HG03060 (cell line): Measurements from ENCODE around the gene TMPRSS7.

Source experiments
- ATAC-seq: cut with Tn5 transposase; IDR thresholded peaks from one replicate; pipeline ENCODE4 v1.9.1; 2021; ENCODE audit warnings: low read depth, moderate number of reproducible peaks; ENCODE audit not compliant: unreplicated experiment

TMPRSS7 gene

GRCh38 chr3:112034436-112034835 is at the start of gene TMPRSS7:
Gene TMPRSS7, plus strand, starts transcription at chr3:112034736. Its CDS starts 110 bp downstream, at chr3:112034846.
- no peak for ATAC-seq

DNA sequence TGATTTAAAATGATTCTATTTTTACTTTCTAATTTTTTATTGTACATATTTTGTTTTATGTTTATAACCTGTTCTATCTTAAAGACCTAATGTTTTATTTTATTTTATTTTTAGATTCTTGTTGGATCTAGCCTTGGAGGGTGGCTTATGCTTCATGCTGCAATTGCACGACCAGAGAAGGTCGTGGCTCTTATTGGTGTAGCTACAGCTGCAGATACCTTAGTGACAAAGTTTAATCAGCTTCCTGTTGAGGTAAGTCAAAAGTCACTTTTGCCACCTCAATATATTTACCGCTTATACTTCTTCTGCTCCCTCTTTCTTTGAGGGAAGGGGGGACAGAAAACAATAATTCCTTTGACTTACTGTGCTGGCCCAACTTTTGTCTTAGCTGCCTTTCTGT is 47.7 kb upstream of the TMPRSS7 start:
- no peak for ATAC-seq

GRCh38 chr3:111989061-111989678 is 45.4 kb upstream of the TMPRSS7 start:
- peak; percentile 86 for ATAC-seq

GRCh38 chr3:111993038-111993437 is 41.5 kb upstream of the TMPRSS7 start:
- ATAC-seq = no peak

DNA sequence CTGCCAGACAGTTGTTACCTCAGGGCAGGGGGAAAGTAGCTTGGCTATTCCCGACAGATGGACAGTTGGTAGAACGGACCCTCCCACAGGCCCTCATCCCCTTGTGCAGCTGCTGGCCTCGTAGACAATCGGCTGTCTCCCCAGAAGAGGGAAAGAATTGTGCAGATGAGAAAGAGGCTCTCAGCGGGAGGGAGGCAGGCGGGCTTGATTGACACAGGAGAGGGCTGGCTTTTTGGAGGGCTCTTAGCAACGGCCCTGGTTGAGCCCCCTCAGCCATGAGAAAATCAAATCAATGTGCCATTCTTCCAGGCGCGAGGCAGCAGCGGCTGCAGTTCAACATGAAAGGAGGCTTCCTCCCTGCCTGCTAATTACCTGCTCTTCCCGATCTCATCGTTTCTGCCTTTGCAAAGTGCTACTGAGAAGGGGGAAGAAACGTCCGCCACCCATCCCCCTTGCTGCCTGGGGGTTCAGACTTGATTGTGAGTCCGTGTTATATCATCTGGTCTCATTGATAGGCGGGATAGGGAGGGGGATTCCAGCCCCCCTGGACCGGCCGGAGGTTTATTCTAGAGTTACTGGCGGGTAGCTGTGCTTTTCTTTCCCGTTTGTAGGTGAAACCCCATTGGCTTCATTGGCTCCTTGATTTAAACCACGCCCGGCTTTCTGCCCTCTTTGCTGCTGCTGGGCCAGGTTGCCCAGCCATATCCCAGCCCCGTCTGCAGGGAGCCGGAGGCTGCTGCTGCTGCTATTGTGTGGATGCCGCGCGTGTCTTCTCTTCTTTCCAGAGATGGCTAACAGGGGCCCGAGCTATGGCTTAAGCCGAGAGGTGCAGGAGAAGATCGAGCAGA is 35.7 kb upstream of the TMPRSS7 start, which contains the start of gene TAGLN3:
TAGLN3 (plus strand) TSS at position 287 of the 848 bp plus-strand sequence; CDS start at position 788, 501 bp downstream.
- no peak for ATAC-seq

- ATAC-seq = no peak
Observed at GRCh38 chr3:111999484-112000324, 34.8 kb upstream of the TMPRSS7 start.

DNA sequence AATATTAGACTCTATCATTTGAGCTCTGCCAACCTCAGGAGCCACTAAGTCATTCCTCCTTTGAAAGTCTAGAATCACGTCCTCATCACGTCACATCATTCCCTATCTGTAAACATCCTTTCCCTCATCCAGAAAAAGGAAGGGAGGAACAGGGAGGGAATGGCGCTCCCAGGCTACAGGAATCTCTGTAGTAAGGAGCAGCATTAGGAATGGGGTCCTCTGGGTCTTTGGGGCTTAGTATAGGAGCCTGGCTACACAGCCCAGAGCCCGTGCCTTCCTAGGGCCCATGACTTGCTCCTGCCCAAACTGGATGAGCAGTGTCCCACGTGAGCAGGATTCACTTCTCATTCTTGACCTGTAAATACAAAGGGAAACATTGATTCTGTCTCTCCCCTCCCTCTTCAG is 34.2 kb upstream of the TMPRSS7 start:
- no peak for ATAC-seq

- ATAC-seq = no peak
Observed at GRCh38 chr3:112000966-112001365, 33.6 kb upstream of the TMPRSS7 start.

DNA sequence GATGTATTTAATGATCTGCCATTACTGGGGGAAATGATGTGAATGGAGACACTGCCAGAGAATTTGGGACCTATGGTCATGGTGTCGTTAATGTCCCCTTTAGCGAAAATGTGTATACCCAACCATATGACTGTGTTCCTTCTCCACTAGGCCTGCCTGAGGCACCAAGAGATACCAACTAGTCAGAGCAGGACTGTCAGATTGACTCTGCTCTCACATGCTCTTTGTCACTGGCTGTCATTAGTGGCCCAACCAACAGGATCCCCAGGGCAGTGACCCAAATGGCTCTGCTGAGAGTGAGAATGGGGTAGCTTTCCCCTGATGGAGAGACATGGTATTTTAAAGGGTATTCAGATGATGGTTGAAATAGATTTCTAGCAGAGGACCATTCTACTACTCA is 33.0 kb upstream of the TMPRSS7 start:
- ATAC-seq = no peak

- ATAC-seq = no peak
Observed at GRCh38 chr3:112002096-112002971, 32.2 kb upstream of the TMPRSS7 start.

GRCh38 chr3:112003321-112004080 is 31.0 kb upstream of the TMPRSS7 start:
- ATAC-seq = no peak

DNA sequence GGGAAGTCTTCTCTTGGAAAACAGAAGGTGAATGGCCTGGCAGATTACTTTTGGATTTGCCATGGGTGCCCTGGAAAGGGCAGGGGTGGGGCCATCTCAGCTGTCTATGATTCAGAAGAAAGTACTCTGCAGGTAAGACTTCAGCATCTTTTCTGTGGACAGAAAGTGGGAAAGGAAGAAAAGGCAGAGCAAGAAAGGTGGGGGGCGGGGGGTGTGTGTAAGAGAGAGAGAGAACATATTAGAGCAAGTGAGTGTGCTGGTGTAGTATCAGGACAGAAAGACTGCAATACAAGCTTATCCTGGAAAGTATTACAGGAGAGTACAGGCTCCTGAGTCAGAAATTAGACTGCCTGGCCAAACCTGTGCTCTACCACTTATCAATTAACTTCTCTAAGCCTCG is 30.3 kb upstream of the TMPRSS7 start:
- no peak for ATAC-seq

GRCh38 chr3:112004669-112005068 is 29.9 kb upstream of the TMPRSS7 start:
- no peak for ATAC-seq

DNA sequence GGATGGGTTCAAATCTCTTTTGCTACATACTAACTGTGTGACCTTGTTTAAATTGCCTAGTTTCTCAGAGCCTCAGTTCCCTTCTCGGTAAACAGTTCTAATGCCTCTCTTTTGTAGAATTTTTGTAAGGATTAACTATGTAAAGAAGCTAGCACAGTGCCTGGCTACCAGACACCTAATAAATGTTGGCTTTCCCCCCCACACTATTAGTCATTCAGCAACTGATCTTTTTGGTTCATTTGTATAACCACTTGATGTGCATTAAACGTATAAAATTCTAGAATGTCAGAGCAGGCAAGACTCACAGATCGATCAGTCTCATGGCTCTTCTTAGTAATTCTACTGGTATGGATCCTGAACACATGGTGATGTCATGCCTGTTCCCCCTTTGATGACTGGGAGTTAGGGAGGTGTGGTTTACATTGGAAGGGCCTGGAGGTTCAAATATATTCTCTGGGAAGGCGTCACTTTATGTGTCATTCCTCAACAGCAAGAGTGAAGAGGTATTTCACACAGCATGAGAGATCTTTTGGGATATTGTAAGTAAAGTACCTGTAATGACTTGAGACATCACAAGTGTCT is 29.4 kb upstream of the TMPRSS7 start:
- ATAC-seq = no peak

- no peak for ATAC-seq
Observed at GRCh38 chr3:112007633-112008032, 26.9 kb upstream of the TMPRSS7 start.

- no peak for ATAC-seq
Observed at GRCh38 chr3:112009670-112010069, 24.9 kb upstream of the TMPRSS7 start.

DNA sequence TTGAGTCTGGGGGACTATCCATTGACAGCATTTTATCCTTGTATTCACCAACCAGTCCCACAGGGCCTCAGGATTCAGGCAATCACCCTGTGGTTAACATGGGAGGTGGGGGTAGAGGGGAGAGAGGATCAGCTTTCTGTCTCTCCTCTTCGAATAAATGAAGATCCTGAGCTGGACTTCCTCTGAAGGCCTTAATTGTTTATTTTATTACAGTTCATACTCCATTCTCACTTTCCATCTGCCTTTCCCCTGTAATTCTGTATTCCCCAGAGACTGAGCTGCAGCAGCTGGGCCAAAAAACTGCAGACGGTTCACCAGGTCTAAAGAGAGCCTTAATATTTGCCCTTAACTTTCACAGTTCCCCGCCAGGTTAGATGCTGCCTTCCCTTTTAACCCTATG is 23.9 kb upstream of the TMPRSS7 start:
- ATAC-seq = no peak

- no peak for ATAC-seq
Observed at GRCh38 chr3:112011376-112011940, 23.1 kb upstream of the TMPRSS7 start.
